Mesothelial cell of epicardium (in vitro differentiated cells): ENCODE data around the gene TK1. TPM values are rescaled to one million over a fixed set of nuclear protein-coding genes. Genes with fewer than 3 reads are reported as not detected.

Experiments
- DNase-seq, 2 experiments: peaks; one replicate each; pipeline ENCODE4 v3.0.0; 2021; ENCODE audit warnings: low spot score in 2 of 2; ENCODE audit not compliant: unreplicated experiment in 2 of 2
- H3K27ac Mint-ChIP-seq: 2 replicates; pipeline ENCODE4 v1.8.0; 2021; ENCODE audit warnings: mixed read lengths
- H3K27me3 Mint-ChIP-seq: 2 replicates; pipeline ENCODE4 v1.8.0; 2021; ENCODE audit warnings: low read depth, mixed read lengths
- H3K36me3 Mint-ChIP-seq: 2 replicates; pipeline ENCODE4 v1.8.0; 2021; ENCODE audit warnings: mixed read lengths
- H3K4me1 Mint-ChIP-seq: 2 replicates; pipeline ENCODE4 v1.8.0; 2021; ENCODE audit warnings: mixed read lengths
- H3K4me3 Mint-ChIP-seq: 2 replicates; pipeline ENCODE4 v1.8.0; 2021; ENCODE audit warnings: mild to moderate bottlenecking, moderate library complexity, mixed read lengths
- H3K9me3 Mint-ChIP-seq: 2 replicates; pipeline ENCODE4 v1.8.0; 2021; ENCODE audit warnings: mixed read lengths
- CTCF ChIP-seq: fragments of 200-600 bp; sonication (generic); IDR thresholded peaks from one replicate; pipeline ENCODE4 v1.5.0; 2021; ENCODE audit warnings: antibody characterized with exemption; ENCODE audit not compliant: unreplicated experiment
- total RNA-seq: library from RNA; stranded (reverse); gene quantifications from 3 replicates; pipeline ENCODE4 v1.2.1, GENCODE V29; 2021

TK1 gene
- total RNA-seq, 1 donor from 2014 or later, result 23.3 TPM

- no peak for TF ChIP-seq CTCF
- DNase-seq, result no peak
- H3K9me3 Mint-ChIP-seq, result no peaks in the 10 kb centered on the region
These were observed 55.4 kb downstream of the TK1 start for GRCh38 chr17:78131172-78132083.

GRCh38 chr17:78130437-78131101, 56.3 kb downstream of the TK1 start, which contains the start of gene TMC8:
Gene TMC8, plus strand, starts transcription at chr17:78130771. Its CDS starts 818 bp downstream, at chr17:78131589.
- H3K36me3 Mint-ChIP-seq, result no peaks in the 10 kb centered on the region
- peak within 1 kb of the TSS; percentile 52 for H3K4me3 Mint-ChIP-seq
- no peak for DNase-seq
- H3K27me3 Mint-ChIP-seq, result peaks cover 7% of the 10 kb centered on the region
- no peak within 1 kb of the TSS for H3K27ac Mint-ChIP-seq
- no peak for TF ChIP-seq CTCF
- H3K4me1 Mint-ChIP-seq, result peaks cover 27% of the 10 kb centered on the region
- no peaks in the 10 kb centered on the region for H3K9me3 Mint-ChIP-seq

More at GRCh38 chr17:78131172-78132083, 55.4 kb downstream of the TK1 start:
- H3K4me1 Mint-ChIP-seq, result peaks cover 23% of the 10 kb centered on the region
- no peaks in the 10 kb centered on the region for H3K36me3 Mint-ChIP-seq
- H3K4me3 Mint-ChIP-seq, result peak overlapping the region; percentile 34
- no peak overlapping the region for H3K27ac Mint-ChIP-seq
- H3K27me3 Mint-ChIP-seq, result peaks cover 7% of the 10 kb centered on the region

DNA sequence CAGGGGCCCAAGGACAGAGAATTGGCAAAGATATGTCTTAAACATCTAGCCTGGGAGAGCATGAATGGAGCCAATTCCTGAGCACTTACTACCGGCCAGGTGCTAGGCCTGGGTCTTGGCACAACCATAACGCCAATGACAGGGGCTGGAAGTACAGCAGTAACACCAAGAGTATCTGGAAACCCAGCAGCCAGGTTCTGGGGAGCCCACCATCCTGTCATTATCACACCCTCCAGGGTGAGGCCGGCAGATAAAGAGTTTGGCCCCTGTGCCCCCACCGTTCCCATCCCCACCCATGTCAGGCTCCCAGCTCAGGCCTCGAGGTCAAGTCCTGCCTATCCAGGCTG, 56.8 kb downstream of the TK1 start:
- no peak for TF ChIP-seq CTCF
- DNase-seq, result no peak
- H3K4me1 Mint-ChIP-seq, result peaks cover 27% of the 10 kb centered on the region
- peak overlapping the region; percentile 52 for H3K4me3 Mint-ChIP-seq
- no peak overlapping the region for H3K27ac Mint-ChIP-seq
- H3K36me3 Mint-ChIP-seq, result no peaks in the 10 kb centered on the region
- peaks cover 7% of the 10 kb centered on the region for H3K27me3 Mint-ChIP-seq
- no peaks in the 10 kb centered on the region for H3K9me3 Mint-ChIP-seq

DNA sequence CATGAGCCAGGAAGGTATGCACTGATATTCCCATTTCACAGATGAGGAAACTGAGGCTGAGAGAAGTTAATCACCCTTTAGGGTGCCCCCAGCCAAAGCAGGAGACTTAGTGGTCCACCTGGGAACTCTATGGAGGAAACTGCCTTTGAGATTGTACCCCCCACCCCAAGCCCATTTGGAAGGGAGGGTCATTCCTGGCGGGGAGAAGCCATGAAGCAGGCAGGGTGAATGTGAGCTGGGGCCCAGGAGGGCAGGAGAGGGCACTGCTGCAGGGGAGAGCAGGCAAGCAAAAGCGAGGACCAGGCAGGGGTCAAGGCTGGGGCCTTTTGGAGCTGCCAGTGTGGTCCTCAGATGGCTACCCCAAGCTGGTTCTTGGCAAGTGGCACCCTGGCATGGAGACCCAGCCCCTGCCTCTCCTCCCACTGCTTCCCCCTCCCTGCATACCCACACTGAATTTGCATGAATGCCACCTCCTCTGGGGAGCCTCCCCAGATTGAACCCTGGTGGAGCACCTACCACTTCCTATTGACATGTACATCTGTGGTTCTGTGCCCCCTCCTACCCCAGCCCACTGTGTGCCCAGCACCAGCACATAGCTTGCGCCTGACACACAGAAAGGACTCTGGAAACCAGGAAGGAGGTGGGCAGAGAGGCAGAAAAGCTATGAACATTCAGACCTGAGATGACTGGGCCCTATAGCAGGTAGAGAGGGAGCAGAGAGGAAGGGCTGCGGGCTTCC, 57.3 kb downstream of the TK1 start:
- no peak for TF ChIP-seq CTCF
- Mint-ChIP-seq H3K36me3 (no peaks in the 10 kb centered on the region), H3K9me3 (no peaks in the 10 kb centered on the region), H3K27me3 (peaks cover 7% of the 10 kb centered on the region), H3K4me1 (peaks cover 27% of the 10 kb centered on the region), H3K27ac (peak overlapping the region; percentile 94), H3K4me3 (peak overlapping the region; percentile 89)
- DNase-seq, result no peak

DNA sequence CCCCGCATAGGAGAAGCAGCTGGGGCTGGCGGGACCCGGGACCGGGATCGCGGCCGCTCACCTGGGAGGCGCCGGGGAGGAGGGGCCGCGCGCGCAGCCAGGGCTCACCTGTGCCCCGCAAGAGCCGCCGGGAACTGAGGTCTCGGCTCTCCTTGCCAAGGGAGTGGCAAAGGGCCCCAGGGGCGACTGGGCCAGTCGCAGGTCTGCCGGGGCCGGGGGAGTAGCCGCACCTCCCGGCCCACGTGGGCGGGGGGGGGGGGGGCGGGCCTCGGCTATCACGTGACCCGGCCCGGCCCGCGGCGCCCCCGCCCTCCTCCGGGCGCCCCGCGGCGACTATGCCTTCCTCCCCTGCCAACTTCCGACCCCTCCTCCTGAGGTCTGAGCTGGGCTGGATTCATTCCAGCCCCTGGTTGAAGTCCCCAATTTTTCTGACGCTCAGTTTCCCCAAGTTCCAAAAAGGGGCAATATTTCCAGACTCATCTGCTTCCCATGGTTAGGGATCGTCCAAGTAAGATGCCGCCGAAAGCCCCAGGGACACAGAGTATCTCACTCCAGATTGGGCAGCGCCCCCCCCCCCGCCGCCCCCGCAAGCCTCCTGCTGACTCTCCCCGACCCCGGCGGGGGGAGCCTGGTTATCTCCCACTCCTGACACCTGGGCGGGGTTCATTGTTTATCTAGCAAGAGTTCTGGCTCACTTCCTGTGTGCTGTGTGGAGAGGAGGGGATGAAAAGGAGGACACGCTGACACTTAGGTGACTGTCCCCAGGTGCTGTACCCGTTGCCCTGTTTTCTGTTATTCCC, 58.1 kb downstream of the TK1 start, which contains the start of gene TMC6:
Gene TMC6 (minus strand): TSS at position 205 of the 800 bp plus-strand sequence. CDS start 1,923 bp downstream, outside the sequence.
- Mint-ChIP-seq H3K36me3 (no peaks in the 10 kb centered on the region), H3K9me3 (no peaks in the 10 kb centered on the region), H3K4me3 (peak within 1 kb of the TSS; percentile 89), H3K27ac (peak within 1 kb of the TSS; percentile 94), H3K27me3 (peaks cover 7% of the 10 kb centered on the region), H3K4me1 (peaks cover 27% of the 10 kb centered on the region)
- peak in 1 of 2 experiments; percentile 70 for DNase-seq
- TF ChIP-seq CTCF, result no peak
